ENCODE results near the gene BMAL1. TPM values are rescaled to one million over a fixed set of nuclear protein-coding genes. Genes with fewer than 3 reads are reported as not detected.
"Not testable (repeated sequence)": the region's sequence is repeated elsewhere in the genome, so short reads cannot be mapped to it uniquely, and the experiment has no call there.

BMAL1 gene
- total RNA-seq, 1 experiment from 2014 or later = not detected

GRCh38 chr11:13423372-13423771 is 145.8 kb downstream of the BMAL1 start:
- no peak overlapping the region for H3K27ac ChIP-seq (ENCODE audit: low read length)
- no peaks in the 10 kb centered on the region for H4K20me1 ChIP-seq (ENCODE audit: insufficient read depth, low read depth, low read length)
- H3K9me2 ChIP-seq (replicated peaks; ENCODE audit: insufficient read depth, low read length) = no peaks in the 10 kb centered on the region
- H3K79me2 ChIP-seq (ENCODE audit: low read length) = peaks cover 77% of the 10 kb centered on the region
- H2AFZ ChIP-seq (ENCODE audit: low read length) = no peak overlapping the region
- H3K4me2 ChIP-seq (ENCODE audit: low read depth, low read length, poor library complexity, severe bottlenecking) = no peak overlapping the region
- H3K4me3 ChIP-seq (ENCODE audit: low read length) = no peak overlapping the region
- H3K27me3 ChIP-seq (ENCODE audit: low read length) = no peaks in the 10 kb centered on the region
- DNase-seq = no peak
- H3K36me3 ChIP-seq (ENCODE audit: insufficient read depth, low read length) = peaks cover 4% of the 10 kb centered on the region; the same call in 1 of the 2 replicates
- H3K9me3 ChIP-seq (ENCODE audit: low read length) = peaks cover 8% of the 10 kb centered on the region; the same call in 1 of the 2 replicates
- no peak overlapping the region for H3K9ac ChIP-seq (ENCODE audit: low read length)
- H3K4me1 ChIP-seq (ENCODE audit: low read length) = no peaks in the 10 kb centered on the region

GRCh38 chr11:13427440-13427839 is 149.8 kb downstream of the BMAL1 start:
- Histone ChIP-seq H2AFZ (ENCODE audit: low read length) (no peak overlapping the region), H3K4me1 (ENCODE audit: low read length) (no peaks in the 10 kb centered on the region), H3K4me2 (ENCODE audit: low read depth, low read length, poor library complexity, severe bottlenecking) (no peak overlapping the region), H3K4me3 (ENCODE audit: low read length) (no peak overlapping the region), H3K9ac (ENCODE audit: low read length) (no peak overlapping the region), H3K9me2 (replicated peaks; ENCODE audit: insufficient read depth, low read length) (no peaks in the 10 kb centered on the region), H3K79me2 (ENCODE audit: low read length) (peaks cover 96% of the 10 kb centered on the region), H3K9me3 (ENCODE audit: low read length) (peaks cover 29% of the 10 kb centered on the region), H3K27me3 (ENCODE audit: low read length) (no peaks in the 10 kb centered on the region), H3K36me3 (ENCODE audit: insufficient read depth, low read length) (peaks cover 4% of the 10 kb centered on the region; the same call in 1 of the 2 replicates), H4K20me1 (ENCODE audit: insufficient read depth, low read depth, low read length) (no peaks in the 10 kb centered on the region), H3K27ac (ENCODE audit: low read length) (no peak overlapping the region)
- DNase-seq = no peak

- H3K4me1 ChIP-seq (ENCODE audit: low read length) = no peaks in the 10 kb centered on the region
- no peaks in the 10 kb centered on the region for H3K9me2 ChIP-seq (replicated peaks; ENCODE audit: insufficient read depth, low read length)
- peaks cover 97% of the 10 kb centered on the region for H3K79me2 ChIP-seq (ENCODE audit: low read length)
- no peak overlapping the region for H3K4me2 ChIP-seq (ENCODE audit: low read depth, low read length, poor library complexity, severe bottlenecking)
- H3K36me3 ChIP-seq (ENCODE audit: insufficient read depth, low read length) = peaks cover 4% of the 10 kb centered on the region; the same call in 1 of the 2 replicates
- H3K9me3 ChIP-seq (ENCODE audit: low read length) = peaks cover 29% of the 10 kb centered on the region
- no peaks in the 10 kb centered on the region for H3K27me3 ChIP-seq (ENCODE audit: low read length)
- H2AFZ ChIP-seq (ENCODE audit: low read length) = no peak overlapping the region
- DNase-seq = no peak
- no peaks in the 10 kb centered on the region for H4K20me1 ChIP-seq (ENCODE audit: insufficient read depth, low read depth, low read length)
- H3K27ac ChIP-seq (ENCODE audit: low read length) = no peak overlapping the region
- no peak overlapping the region for H3K9ac ChIP-seq (ENCODE audit: low read length)
- H3K4me3 ChIP-seq (ENCODE audit: low read length) = no peak overlapping the region
Observed at GRCh38 chr11:13429288-13429687, 151.7 kb downstream of the BMAL1 start.

GRCh38 chr11:13429836-13430235 is 152.2 kb downstream of the BMAL1 start:
- no peak overlapping the region for H3K4me3 ChIP-seq (ENCODE audit: low read length)
- DNase-seq = no peak
- no peaks in the 10 kb centered on the region for H3K4me1 ChIP-seq (ENCODE audit: low read length)
- no peak overlapping the region for H3K9ac ChIP-seq (ENCODE audit: low read length)
- peaks cover 97% of the 10 kb centered on the region for H3K79me2 ChIP-seq (ENCODE audit: low read length)
- no peak overlapping the region for H3K27ac ChIP-seq (ENCODE audit: low read length)
- H2AFZ ChIP-seq (ENCODE audit: low read length) = no peak overlapping the region
- no peak overlapping the region for H3K4me2 ChIP-seq (ENCODE audit: low read depth, low read length, poor library complexity, severe bottlenecking)
- H4K20me1 ChIP-seq (ENCODE audit: insufficient read depth, low read depth, low read length) = no peaks in the 10 kb centered on the region
- H3K36me3 ChIP-seq (ENCODE audit: insufficient read depth, low read length) = peaks cover 4% of the 10 kb centered on the region; the same call in 1 of the 2 replicates
- H3K9me2 ChIP-seq (replicated peaks; ENCODE audit: insufficient read depth, low read length) = no peaks in the 10 kb centered on the region
- H3K9me3 ChIP-seq (ENCODE audit: low read length) = peaks cover 29% of the 10 kb centered on the region
- no peaks in the 10 kb centered on the region for H3K27me3 ChIP-seq (ENCODE audit: low read length)

- Histone ChIP-seq H3K36me3 (ENCODE audit: insufficient read depth, low read length) (peaks cover 4% of the 10 kb centered on the region; the same call in 1 of the 2 replicates), H3K79me2 (ENCODE audit: low read length) (peaks cover 95% of the 10 kb centered on the region)
- DNase-seq = no peak
Observed at GRCh38 chr11:13433437-13433836, 155.8 kb downstream of the BMAL1 start.

GRCh38 chr11:13434247-13435205 is 156.9 kb downstream of the BMAL1 start:
- Histone ChIP-seq H3K4me1 (ENCODE audit: low read length) (peaks cover under 1% of the 10 kb centered on the region), H3K27me3 (ENCODE audit: low read length) (no peaks in the 10 kb centered on the region), H3K4me3 (ENCODE audit: low read length) (no peak overlapping the region), H2AFZ (ENCODE audit: low read length) (no peak overlapping the region), H3K9me2 (replicated peaks; ENCODE audit: insufficient read depth, low read length) (no peaks in the 10 kb centered on the region), H3K4me2 (ENCODE audit: low read depth, low read length, poor library complexity, severe bottlenecking) (no peak overlapping the region), H3K27ac (ENCODE audit: low read length) (no peak overlapping the region), H4K20me1 (ENCODE audit: insufficient read depth, low read depth, low read length) (no peaks in the 10 kb centered on the region), H3K79me2 (ENCODE audit: low read length) (peaks cover 93% of the 10 kb centered on the region), H3K9ac (ENCODE audit: low read length) (no peak overlapping the region), H3K36me3 (ENCODE audit: insufficient read depth, low read length) (0 out of 2 replicates have a peak, but pooled peaks cover 4% of the 10 kb centered on the region), H3K9me3 (ENCODE audit: low read length) (peaks cover 11% of the 10 kb centered on the region; the same call in 1 of the 2 replicates)
- DNase-seq = no peak

More at GRCh38 chr11:13433437-13433836, 155.8 kb downstream of the BMAL1 start:
- Histone ChIP-seq H3K4me1 (ENCODE audit: low read length) (no peaks in the 10 kb centered on the region), H3K9me2 (replicated peaks; ENCODE audit: insufficient read depth, low read length) (no peaks in the 10 kb centered on the region), H3K4me3 (ENCODE audit: low read length) (no peak overlapping the region), H2AFZ (ENCODE audit: low read length) (no peak overlapping the region), H3K9me3 (ENCODE audit: low read length) (peaks cover 20% of the 10 kb centered on the region), H4K20me1 (ENCODE audit: insufficient read depth, low read depth, low read length) (no peaks in the 10 kb centered on the region), H3K4me2 (ENCODE audit: low read depth, low read length, poor library complexity, severe bottlenecking) (no peak overlapping the region), H3K27ac (ENCODE audit: low read length) (no peak overlapping the region), H3K27me3 (ENCODE audit: low read length) (no peaks in the 10 kb centered on the region), H3K9ac (ENCODE audit: low read length) (no peak overlapping the region)

- not testable (repeated sequence) for H3K4me2 ChIP-seq (ENCODE audit: low read depth, low read length, poor library complexity, severe bottlenecking); H2AFZ ChIP-seq (ENCODE audit: low read length); H3K4me3 ChIP-seq (ENCODE audit: low read length); H3K9me2 ChIP-seq (replicated peaks; ENCODE audit: insufficient read depth, low read length); H4K20me1 ChIP-seq (ENCODE audit: insufficient read depth, low read depth, low read length); H3K36me3 ChIP-seq (ENCODE audit: insufficient read depth, low read length); H3K27me3 ChIP-seq (ENCODE audit: low read length); H3K9ac ChIP-seq (ENCODE audit: low read length); H3K9me3 ChIP-seq (ENCODE audit: low read length); H3K27ac ChIP-seq (ENCODE audit: low read length); DNase-seq
- peaks cover 23% of the 10 kb centered on the region for H3K4me1 ChIP-seq (ENCODE audit: low read length)
- H3K79me2 ChIP-seq (ENCODE audit: low read length) = peaks cover 92% of the 10 kb centered on the region
Observed at GRCh38 chr11:13436836-13437235, 159.2 kb downstream of the BMAL1 start.

Measured in Karpas-422 (cell line).